Right kidney (tissue), 9 donors: ENCODE results near the gene OR8H3.
"Not testable (repeated sequence)": the region's sequence is repeated elsewhere in the genome, so short reads cannot be mapped to it uniquely, and the experiment has no call there.

Experiments
- DNase-seq: peaks from one replicate; pipeline ENCODE4 v3.0.0-alpha.2; 2016
- long read RNA-seq, 8 donors: transcript quantifications; one replicate each; lab custom pipeline, GENCODE V29; 2026

OR8H3 gene
- long read RNA-seq, donor 1: 0 reads
- long read RNA-seq, donor 2: 0 reads
- long read RNA-seq, donor 3: 0 reads
- long read RNA-seq, donor 4: 0 reads
- long read RNA-seq, donor 5: 0 reads
- long read RNA-seq, donor 6: 0 reads
- long read RNA-seq, donor 7: 0 reads
- long read RNA-seq, donor 8: 0 reads

- DNase-seq: no peak
Measured at GRCh38 chr11:56122073-56122472, at the start of gene OR8H3. OR8H3 (plus strand) TSS chr11:56122373; CDS start chr11:56122373, 0 bp downstream.

GRCh38 chr11:56089697-56090096 is 32.5 kb upstream of the OR8H3 start:
- DNase-seq: no peak

- DNase-seq: no peak
Measured at GRCh38 chr11:56093008-56093407, 29.2 kb upstream of the OR8H3 start, which contains the start of gene OR8I2. OR8I2 (plus strand) TSS chr11:56093308; CDS start chr11:56093308, 0 bp downstream.

GRCh38 chr11:56103210-56103737 is 18.9 kb upstream of the OR8H3 start, which contains the start of gene OR8H2:
OR8H2 (plus strand) TSS chr11:56103687; CDS start chr11:56105043, 1,356 bp downstream.
- no peak for DNase-seq

GRCh38 chr11:56140151-56140661 is 18.0 kb downstream of the OR8H3 start, which contains the start of gene OR8J3:
OR8J3 (minus strand) TSS chr11:56140201; CDS start chr11:56137718, 2,483 bp downstream.
- no peak for DNase-seq

GRCh38 chr11:56143681-56144080 is 21.5 kb downstream of the OR8H3 start:
- not testable (repeated sequence) for DNase-seq

- DNase-seq: no peak
Measured at GRCh38 chr11:56151376-56151775, 29.2 kb downstream of the OR8H3 start.

GRCh38 chr11:56152333-56152732 is 30.2 kb downstream of the OR8H3 start:
- no peak for DNase-seq

- DNase-seq: no peak
Measured at GRCh38 chr11:56160217-56160616, 38.0 kb downstream of the OR8H3 start, which contains the start of gene OR8K5. OR8K5 (minus strand) TSS chr11:56160317; CDS start chr11:56160317, 0 bp downstream.

GRCh38 chr11:56163804-56164203 is 41.6 kb downstream of the OR8H3 start:
- no peak for DNase-seq

GRCh38 chr11:56172256-56172830 is 50.2 kb downstream of the OR8H3 start:
- no peak for DNase-seq
